Upper lobe of left lung (tissue), 4 donors: Measurements from ENCODE around the gene TBC1D5.

Experiments used
- POLR2A ChIP-seq, 4 donors: fragments of 450-650 bp; IDR thresholded peaks; one replicate each; pipeline ENCODE4 v1.5.1; 2016 to 2017; ENCODE audit warnings: antibody characterized with exemption in 4 of 4, mild to moderate bottlenecking in 2 of 4
- TF ChIP-seq, protein P1 (sequence below), 6 experiments: fragments of 450-650 bp in 4 of 6; fragments of 200-600 bp in 2 of 6; sonication (generic) in 2 of 6; IDR thresholded peaks; one replicate each; pipeline ENCODE4 v1.5.1; 2016 to 2019; ENCODE audit warnings: antibody characterized with exemption in 6 of 6

- no peak for TF ChIP-seq POLR2A (IDR thresholded peaks at IDR 0.05)
- TF ChIP-seq, protein P1, sequence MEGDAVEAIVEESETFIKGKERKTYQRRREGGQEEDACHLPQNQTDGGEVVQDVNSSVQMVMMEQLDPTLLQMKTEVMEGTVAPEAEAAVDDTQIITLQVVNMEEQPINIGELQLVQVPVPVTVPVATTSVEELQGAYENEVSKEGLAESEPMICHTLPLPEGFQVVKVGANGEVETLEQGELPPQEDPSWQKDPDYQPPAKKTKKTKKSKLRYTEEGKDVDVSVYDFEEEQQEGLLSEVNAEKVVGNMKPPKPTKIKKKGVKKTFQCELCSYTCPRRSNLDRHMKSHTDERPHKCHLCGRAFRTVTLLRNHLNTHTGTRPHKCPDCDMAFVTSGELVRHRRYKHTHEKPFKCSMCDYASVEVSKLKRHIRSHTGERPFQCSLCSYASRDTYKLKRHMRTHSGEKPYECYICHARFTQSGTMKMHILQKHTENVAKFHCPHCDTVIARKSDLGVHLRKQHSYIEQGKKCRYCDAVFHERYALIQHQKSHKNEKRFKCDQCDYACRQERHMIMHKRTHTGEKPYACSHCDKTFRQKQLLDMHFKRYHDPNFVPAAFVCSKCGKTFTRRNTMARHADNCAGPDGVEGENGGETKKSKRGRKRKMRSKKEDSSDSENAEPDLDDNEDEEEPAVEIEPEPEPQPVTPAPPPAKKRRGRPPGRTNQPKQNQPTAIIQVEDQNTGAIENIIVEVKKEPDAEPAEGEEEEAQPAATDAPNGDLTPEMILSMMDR (IDR thresholded peaks at IDR 0.05), result no peak
Measured at GRCh38 chr3:17738921-17739320, 3.5 kb downstream of the TBC1D5 start.
